NCI-H187 treated with DMSO at 0.1 percent for 48 hours (cell line): ENCODE measurements around the gene RIMS1.
"Not testable (repeated sequence)": the region's sequence is repeated elsewhere in the genome, so short reads cannot be mapped to it uniquely, and the experiment has no call there.

ENCODE experiments used
- DNase-seq: peaks from one replicate; lab custom pipeline; 2025; lab: John Stamatoyannopoulos, UW

The RIMS1 gene

GRCh38 chr6:71977884-71978283 lies 91.5 kb downstream of the RIMS1 start:
- no peak for DNase-seq

- no peak for DNase-seq
Observed at GRCh38 chr6:71979911-71980310, 93.6 kb downstream of the RIMS1 start.

- DNase-seq: no peak
Observed at GRCh38 chr6:71982389-71982788, 96.0 kb downstream of the RIMS1 start.

DNA sequence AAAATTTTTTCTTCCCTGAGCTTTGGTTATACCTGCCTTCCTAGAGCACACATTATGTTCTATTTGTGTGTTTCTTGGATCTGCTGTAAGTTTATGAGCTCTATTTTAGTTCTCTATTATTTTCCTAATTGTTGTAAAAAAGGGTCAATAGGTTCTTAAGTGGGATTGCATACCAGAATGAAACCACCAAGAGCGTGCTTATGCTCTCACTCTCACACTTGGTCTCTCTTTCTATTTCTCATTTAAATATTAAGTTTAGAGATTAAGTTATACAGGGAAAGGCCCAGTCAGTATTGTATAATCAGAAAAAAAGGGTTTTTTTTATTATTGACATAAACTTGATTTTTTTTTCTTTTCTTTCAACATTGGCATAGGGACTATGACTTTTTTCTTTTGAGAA lies 96.8 kb downstream of the RIMS1 start:
- DNase-seq: no peak

GRCh38 chr6:71994705-71995271 lies 108.4 kb downstream of the RIMS1 start:
- no peak for DNase-seq

DNA sequence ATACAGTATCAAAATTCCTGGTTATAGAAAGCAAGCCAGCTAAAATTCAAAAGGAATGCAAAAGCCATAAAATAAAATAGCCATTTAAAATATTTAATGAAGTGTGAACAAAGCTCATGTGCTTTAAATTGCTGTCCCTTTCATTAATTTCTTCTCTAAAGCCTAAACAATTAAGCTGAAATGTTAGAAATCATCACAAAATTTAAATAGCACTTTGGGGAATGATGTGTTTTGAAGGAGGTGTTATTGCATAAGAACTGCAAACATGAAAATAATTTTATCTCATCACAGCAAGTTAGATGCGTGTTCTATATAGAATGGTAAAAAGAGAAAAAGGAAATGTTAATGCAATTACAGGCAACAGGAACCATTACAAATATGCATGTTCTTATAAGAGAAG lies 111.0 kb downstream of the RIMS1 start:
- DNase-seq: no peak

GRCh38 chr6:72002415-72002814 lies 116.1 kb downstream of the RIMS1 start:
- no peak for DNase-seq

GRCh38 chr6:72006591-72006990 lies 120.2 kb downstream of the RIMS1 start:
- not testable (repeated sequence) for DNase-seq

GRCh38 chr6:72022830-72023229 lies 136.5 kb downstream of the RIMS1 start:
- no peak for DNase-seq

DNA sequence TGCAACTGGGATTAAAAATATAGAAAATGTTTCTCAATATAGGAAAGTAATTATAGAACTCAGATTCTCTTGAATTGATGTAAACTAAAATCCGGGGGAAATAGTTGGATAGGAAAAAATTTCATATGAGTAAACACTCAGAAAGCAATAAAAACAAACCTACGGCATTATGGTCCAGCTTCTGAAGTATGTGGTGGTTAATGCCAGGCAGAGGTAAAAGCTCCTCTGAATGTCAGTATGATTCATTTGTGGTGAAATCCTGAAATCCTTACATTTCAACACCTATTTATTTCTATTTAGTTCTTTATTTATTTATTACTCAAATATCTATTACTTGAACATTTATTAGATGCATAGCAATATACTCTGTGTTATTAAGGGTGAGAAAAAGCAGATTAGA lies 145.1 kb downstream of the RIMS1 start:
- no peak for DNase-seq

DNA sequence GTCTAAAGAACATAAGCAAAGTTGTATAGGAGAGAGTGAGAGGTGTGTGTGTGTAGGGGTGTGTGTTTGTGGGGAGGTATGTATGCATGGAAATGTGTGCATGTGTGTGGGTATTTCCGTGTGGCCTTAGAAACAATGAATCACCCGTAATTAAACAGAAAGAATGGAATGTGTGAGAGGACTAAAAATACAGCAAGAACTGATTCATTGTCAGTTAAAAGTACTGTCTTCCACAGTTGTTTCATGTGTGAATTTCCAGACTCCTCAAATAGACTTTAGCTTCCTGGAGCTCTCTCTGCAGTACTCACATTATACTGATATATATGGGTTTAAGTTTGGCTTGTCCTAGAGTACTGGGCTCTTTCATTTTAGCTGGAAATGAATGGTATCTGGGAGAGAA lies 145.7 kb downstream of the RIMS1 start:
- DNase-seq: no peak

DNA sequence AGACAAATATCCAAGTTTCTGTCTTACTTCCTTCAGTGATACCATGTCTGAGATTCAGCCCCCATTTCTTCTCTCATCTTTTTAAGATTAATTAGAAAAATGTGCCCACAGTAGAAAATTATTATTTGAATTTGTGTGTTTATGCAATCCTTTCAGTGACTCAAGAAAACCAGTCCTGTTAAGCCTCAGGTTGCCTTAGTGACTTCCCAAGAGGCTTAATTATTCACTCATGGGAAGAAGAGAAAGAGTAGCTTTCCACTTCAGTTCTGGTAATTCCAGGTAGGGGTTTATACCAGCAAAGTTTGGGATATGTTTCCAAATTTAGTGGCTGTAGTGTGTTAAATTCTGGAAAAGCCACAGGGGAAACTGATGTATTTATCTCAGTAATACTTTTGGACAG lies 149.1 kb downstream of the RIMS1 start:
- DNase-seq: no peak

GRCh38 chr6:72035966-72036365 lies 149.6 kb downstream of the RIMS1 start:
- no peak for DNase-seq

- DNase-seq: no peak
Observed at GRCh38 chr6:72037006-72037405, 150.7 kb downstream of the RIMS1 start.

GRCh38 chr6:72040111-72040510 lies 153.8 kb downstream of the RIMS1 start:
- DNase-seq: no peak

DNA sequence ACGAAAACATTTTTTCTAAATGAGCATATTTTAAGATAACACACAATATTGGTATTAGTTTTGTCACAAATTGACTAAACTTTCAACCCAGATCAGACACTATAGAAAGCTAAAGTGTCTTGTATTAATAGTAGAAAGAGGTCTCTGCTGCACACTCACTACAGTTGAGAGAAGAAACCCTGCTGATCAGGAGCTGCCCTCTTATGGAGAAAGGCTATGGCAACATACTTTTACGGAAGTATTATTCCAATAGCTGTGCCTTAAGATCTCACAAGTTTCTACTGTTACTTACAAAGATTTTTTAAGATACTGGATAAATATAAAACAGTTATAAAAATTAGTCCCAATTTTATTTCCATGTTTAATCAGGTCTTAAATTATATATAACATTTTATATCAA lies 155.7 kb downstream of the RIMS1 start:
- DNase-seq: no peak

GRCh38 chr6:72048080-72048479 lies 161.7 kb downstream of the RIMS1 start:
- no peak for DNase-seq

GRCh38 chr6:72049376-72049775 lies 163.0 kb downstream of the RIMS1 start:
- DNase-seq: no peak

DNA sequence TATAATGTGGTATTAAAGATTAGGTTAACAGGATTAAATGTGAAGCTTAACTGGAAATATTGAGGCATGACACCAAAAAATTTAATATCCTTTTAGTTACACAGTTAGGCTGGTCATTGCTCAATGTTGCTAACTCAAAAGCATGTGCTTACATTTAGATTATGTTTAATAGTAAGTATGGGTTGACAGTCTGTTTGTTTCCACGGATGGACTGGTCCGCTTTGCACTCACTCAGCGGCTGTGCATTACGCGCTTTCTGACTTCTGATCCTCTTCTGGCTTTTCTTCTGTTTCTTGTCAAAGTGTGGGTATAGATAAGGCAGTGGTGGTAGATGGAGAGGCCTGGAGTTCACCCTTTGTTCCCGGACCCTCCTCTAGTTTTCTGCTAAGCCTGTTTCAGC lies 174.9 kb downstream of the RIMS1 start:
- no peak for DNase-seq

DNA sequence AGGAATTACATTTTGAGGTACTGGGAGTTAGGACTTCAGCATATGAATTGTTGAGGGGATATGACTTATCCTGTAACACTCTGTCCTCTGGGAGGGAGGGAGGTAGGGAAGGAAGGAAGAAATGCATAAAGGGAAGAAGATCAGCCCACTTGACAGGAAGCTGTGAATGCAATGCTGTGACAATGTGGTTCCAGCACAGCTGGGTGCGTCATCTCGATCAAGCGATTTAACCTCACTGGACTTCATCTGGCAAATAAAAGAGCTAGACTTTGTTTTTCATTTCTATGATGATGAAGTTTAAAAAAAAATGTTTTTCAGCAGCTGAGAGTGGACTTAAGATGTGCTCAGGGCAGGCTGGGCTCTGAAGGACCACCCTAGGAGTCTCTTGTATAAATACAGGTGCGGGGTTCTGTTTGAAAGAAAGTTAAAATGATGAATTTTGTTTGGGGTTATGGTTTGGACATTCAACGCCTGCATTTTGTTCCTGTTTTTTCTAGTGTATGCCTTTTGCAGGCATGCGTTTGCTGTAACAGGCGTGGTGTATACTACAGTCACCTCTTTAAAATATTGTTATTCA lies 178.1 kb downstream of the RIMS1 start:
- DNase-seq: no peak

DNA sequence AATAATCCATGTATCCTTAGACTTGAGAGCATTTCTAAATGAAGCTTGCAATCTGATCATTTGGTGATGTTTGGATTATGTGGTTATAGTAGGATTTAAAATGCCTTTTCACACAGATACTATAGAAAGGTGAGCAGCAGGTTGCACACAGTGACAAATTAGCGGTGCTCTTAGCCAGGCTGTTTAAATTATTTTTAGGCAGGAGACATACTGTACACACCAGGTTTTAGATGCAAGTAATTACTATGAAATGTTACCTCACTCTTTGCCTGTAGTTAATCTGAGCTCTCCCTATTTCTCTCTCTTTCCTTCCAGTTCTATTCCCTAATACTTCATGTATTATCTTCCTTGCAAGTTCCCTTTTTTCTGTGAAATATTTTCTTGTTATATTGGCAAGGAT lies 191.7 kb downstream of the RIMS1 start:
- no peak for DNase-seq

DNA sequence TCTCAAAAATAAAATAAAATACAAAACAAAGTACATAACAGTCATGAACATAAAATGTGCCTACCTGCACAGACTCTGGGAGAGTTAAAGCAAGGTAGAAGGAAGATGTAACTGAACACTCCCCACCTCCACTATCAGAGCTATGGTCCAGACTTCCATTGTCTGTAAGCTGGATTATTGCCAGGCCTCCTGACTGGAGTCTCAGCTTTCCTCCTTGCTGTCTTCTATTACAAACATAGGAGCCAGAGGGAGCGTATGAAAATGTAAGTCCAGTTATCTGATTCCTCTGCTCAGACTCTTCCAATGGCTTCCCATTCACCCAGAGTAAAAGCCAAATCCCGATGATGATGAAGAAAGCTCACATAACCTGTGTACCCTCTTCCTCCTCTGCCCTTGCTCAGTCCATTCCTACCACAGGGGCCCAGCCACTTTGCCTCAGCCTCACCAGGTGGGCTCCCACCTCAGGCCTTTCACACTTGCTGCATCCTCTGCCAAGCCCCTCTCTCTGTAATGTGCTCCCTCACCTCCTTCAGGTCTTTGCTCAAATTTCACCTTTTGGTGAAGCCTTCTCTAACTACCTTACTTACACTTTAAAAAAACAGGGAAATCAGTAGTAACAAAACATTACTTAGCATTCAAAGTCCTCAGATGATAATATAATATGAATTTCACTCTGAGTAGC lies 194.1 kb downstream of the RIMS1 start:
- no peak for DNase-seq

DNA sequence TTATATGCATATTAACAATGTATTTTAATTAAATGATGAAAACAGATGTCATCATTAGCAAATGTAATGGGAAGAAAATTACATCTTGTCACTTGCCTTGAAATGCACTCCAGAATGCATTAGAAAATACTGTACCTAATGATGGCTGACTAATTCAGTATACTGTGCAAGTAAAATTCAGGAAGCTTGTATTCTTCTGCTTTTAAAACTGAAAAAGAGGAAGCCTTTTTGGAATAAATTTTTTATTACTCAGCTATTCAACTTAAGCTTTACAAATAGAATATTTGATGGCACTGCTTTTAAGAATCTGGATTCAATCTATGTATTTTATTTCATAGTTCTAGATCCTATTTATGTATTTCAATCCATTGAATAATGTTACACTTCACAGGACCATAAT lies 195.5 kb downstream of the RIMS1 start:
- no peak for DNase-seq

DNA sequence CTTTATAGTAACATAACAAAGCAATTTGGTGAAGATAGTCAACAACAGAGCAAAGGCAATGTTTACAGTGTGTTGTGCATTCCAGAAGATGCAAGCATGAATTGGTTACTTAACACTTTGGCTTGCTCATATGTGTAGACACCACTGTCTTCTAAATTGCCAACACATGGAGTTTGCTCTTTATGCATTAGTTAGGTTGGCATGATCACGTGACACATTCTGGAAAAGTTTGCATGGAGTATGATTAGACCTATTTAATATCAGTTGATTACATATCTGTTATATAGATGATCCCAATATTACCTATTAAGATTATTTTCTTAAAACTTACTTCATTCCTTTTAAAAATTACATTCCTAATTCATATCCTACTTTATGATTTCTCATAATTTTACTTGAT lies 197.6 kb downstream of the RIMS1 start:
- no peak for DNase-seq
